Pancreas (tissue), 10 donors: ENCODE results near the gene POFUT1. TPM values are rescaled to one million over a fixed set of nuclear protein-coding genes. Genes with fewer than 3 reads are reported as not detected.

Experiments
- ATAC-seq, 4 donors: fragments of 200-7000 bp; cut with Tn5 transposase; one replicate each; pipeline versions ENCODE4 v1.8.0 to v1.9.1; 2020; ENCODE audit warnings: mild to moderate bottlenecking in 4 of 4, moderate library complexity in 4 of 4
- DNase-seq, 6 donors: peaks; one replicate each; pipeline ENCODE4 v3.0.0-alpha.2; 2020
- FAIRE-seq: peaks from 2 replicates; lab custom pipeline; 2012; peaks lifted over from hg19 to GRCh38; lab: Jason Lieb, UNC
- H3K27ac ChIP-seq, 4 donors: fragments of 200-600 bp; sonication (generic); 1 replicate in 3 of 4; 2 replicates in 1 of 4; pipeline versions ENCODE4 v1.5.0 to v1.8.0; 2020
- H3K27me3 ChIP-seq, 4 donors: fragments of 200-600 bp; one replicate each; pipeline ENCODE4 v1.8.0; 2021
- H3K36me3 ChIP-seq, 3 donors: fragments of 200-600 bp; sonication (generic) in 1 of 3; one replicate each; pipeline versions ENCODE4 v1.5.0 to v1.8.0; 2020 to 2021
- H3K4me1 ChIP-seq, 3 donors: fragments of 200-600 bp; one replicate each; pipeline ENCODE4 v1.8.0; 2021
- H3K4me3 ChIP-seq, 4 donors: fragments of 200-600 bp; sonication (generic) in 2 of 4; one replicate each; pipeline versions ENCODE4 v1.5.0 to v1.8.0; 2020 to 2021
- H3K9me3 ChIP-seq, 4 donors: fragments of 200-600 bp; one replicate each; pipeline ENCODE4 v1.8.0; 2021
- CTCF ChIP-seq, 4 donors: fragments of 200-600 bp; sonication (generic) in 3 of 4; IDR thresholded peaks; one replicate each; pipeline versions ENCODE4 v1.5.0 to v1.8.0; 2021; ENCODE audit warnings: antibody characterized with exemption in 4 of 4
- WGBS, 2 donors: extraction: QIAGEN DNeasy Blood & Tissue Kit; methylation state at CpG; one replicate each; pipeline ENCODE4 v1.1.7; 2013; 5-methylcytosine and 5-hydroxymethylcytosine counted together
- intact Hi-C, 3 donors: fragments of 100-400 bp; cut with DNase I; formaldehyde crosslinking; loops; one replicate each; pipeline versions ENCODE4 v1.11.1 to v1.14.2; 2022
- polyA plus RNA-seq, 2 donors: library from polyadenylated mRNA; stranded (reverse); fragments of 200-250 nt; gene quantifications; one replicate each; pipeline ENCODE4 v1.2.3, GENCODE V29; 2013
- total RNA-seq, 6 donors: library from RNA; stranded (reverse); fragmentation: NEBNext Ultra II Directional in 4 of 6; extraction: Animal tissue kit (Norgen Biotek cat#: 25700) in 4 of 6; gene quantifications; one replicate each; pipeline versions ENCODE4 v1.2.1 to v1.2.4, GENCODE V29; 2021 to 2023
- donor health status: healthy with polysubstance abuse.
- donor health status: DM: no; HTN: no; CAD: no; lungs with moderate emphysema.
- donor health status: DM: no; HTN: no; CAD: no.
- donor health status: control.
- donor health status: control.
- donor health status: Bipolar disorder and iron deficiency.
- donor health status: DM: yes; HTN: yes; CAD: no.
- donor health status: DM: no; HTN: no; CAD: no.
- donor health status: DM: no; HTN: no; CAD: no.
- donor health status: DM: yes; HTN: yes; CAD: no.

POFUT1 gene
- total and polyA plus RNA-seq, 8 donors = 7.3 to 20.7 (median 14.9) TPM

DNA sequence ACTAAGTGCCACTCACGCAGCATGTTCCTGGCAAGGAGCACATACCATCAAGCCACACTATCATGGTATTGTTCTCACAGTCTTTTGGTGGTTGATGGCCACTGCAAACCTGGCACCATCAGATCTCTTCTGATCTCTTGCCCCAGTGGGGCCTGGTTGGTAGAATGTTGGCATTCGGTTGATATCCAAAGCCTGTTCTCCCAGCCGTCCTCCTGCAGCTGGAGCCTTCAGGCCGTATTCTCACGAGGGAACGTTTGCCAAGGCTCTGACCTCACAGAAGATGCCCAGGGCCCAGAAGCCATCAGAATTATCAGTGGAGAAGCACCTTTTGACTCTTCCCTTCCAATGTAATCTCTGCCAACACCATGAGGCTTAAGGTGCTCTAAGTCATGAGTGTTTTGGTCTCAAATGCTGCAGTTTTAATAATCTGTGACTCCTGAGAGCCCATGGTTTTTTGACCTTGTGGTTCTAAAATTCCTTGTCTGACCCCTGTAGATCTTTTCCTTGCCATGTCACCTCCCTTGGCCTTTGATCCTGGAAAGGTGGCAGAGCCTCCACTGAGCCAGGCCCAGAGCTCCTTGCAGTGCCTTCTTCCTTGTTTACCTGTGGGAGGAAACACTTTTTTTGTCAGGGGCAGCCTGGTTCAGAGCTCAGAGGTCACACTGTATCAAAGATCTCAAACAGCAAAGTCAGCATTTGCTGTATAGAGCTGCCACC lies 27.8 kb downstream of the POFUT1 start:
- DNase-seq = peak in 2 of 6 donors; percentile 20 to 34
- FAIRE-seq = no peak
- H3K4me1 ChIP-seq = peaks cover 6 to 8% (median 6%) of the 10 kb centered on the region in 3 donors
- peaks cover 0 to 19% (median 0%) of the 10 kb centered on the region in 3 donors for H3K36me3 ChIP-seq
- no peaks in the 10 kb centered on the region for H3K9me3 ChIP-seq
- peak in 3 of 4 donors; percentile 47 to 62 (median 57) for ATAC-seq
- H3K27me3 ChIP-seq = no peaks in the 10 kb centered on the region
- intact Hi-C loops = no loop called here
- peak overlapping the region in 1 of 4 donors; percentile 15 for H3K27ac ChIP-seq
- no peak overlapping the region for H3K4me3 ChIP-seq
- 36% methylated on average over 6 of the region's 6 CpGs for WGBS, 2 donors
- TF ChIP-seq CTCF (IDR thresholded peaks at IDR 0.05) = no peak

- no peaks in the 10 kb centered on the region for H3K27me3 ChIP-seq
- H3K9me3 ChIP-seq = no peaks in the 10 kb centered on the region
- intact Hi-C loops = no loop called here
- WGBS, 2 donors = 83 to 91% methylated on average over 3 of the region's 3 CpGs
- ATAC-seq = no peak
- DNase-seq = no peak
- H3K27ac ChIP-seq = peak overlapping the region in 1 of 4 donors; percentile 15
- H3K36me3 ChIP-seq = peaks cover 0 to 17% (median 0%) of the 10 kb centered on the region in 3 donors
- peaks cover 7 to 11% (median 9%) of the 10 kb centered on the region in 3 donors for H3K4me1 ChIP-seq
- no peak for TF ChIP-seq CTCF (IDR thresholded peaks at IDR 0.05)
- no peak overlapping the region for H3K4me3 ChIP-seq
- FAIRE-seq = no peak
Measured at GRCh38 chr20:32236048-32236533, 28.4 kb downstream of the POFUT1 start.

DNA sequence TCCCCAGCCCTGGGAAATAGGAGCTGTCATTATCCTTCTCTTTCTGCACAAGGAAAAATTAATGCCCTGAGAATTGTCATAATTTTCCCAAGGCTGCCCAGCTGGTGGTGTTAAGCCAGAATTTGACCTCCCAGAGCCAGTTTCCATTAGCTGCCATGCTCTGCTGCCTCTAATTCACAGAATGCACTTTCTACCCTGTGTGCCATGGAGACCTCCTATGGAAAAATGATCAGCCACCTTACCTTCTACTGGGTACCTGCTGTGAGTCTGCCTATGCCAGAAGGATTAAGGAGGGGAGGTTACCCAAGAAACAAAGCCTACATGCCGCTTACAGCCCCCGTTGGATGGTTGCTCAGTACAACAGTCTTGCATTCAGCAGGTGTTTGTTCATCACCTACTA lies 29.1 kb downstream of the POFUT1 start:
- ATAC-seq = no peak
- intact Hi-C loops = no loop called here

DNA sequence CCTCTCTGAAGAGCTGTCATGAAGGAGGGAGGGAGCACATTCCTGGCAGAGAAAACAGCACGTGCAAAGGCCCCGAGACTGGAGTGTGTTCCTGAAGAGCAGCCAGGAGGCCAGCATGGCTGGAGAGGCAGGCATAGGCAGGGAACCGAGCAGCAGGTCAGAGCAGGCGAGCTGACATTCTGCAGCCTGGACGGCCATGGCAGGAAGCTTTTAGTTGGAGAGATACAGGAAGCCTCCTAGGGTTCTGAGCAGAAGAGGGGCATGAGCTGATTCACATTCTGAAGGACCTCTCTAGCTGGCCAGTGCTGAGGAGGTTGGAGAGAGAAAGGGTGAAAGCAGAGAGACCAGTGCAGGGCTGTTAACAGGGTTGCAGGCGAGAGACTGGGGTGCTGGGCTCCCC lies 29.7 kb downstream of the POFUT1 start:
- WGBS, 2 donors = 87 to 90% methylated on average over 6 of the region's 6 CpGs
- Histone ChIP-seq H3K9me3 (no peaks in the 10 kb centered on the region), H3K27me3 (no peaks in the 10 kb centered on the region), H3K4me1 (peaks cover 7 to 11% (median 9%) of the 10 kb centered on the region in 3 donors), H3K36me3 (peaks cover 0 to 14% (median 0%) of the 10 kb centered on the region in 3 donors), H3K4me3 (no peak overlapping the region), H3K27ac (no peak overlapping the region)
- ATAC-seq (no peak), FAIRE-seq (no peak), DNase-seq (no peak)
- TF ChIP-seq CTCF (IDR thresholded peaks at IDR 0.05) = no peak
- intact Hi-C loops = no loop called here

More for the DNA sequence above, 29.1 kb downstream of the POFUT1 start:
- Histone ChIP-seq H3K4me1 (peaks cover 7 to 11% (median 9%) of the 10 kb centered on the region in 3 donors), H3K9me3 (no peaks in the 10 kb centered on the region), H3K27me3 (no peaks in the 10 kb centered on the region), H3K4me3 (no peak overlapping the region), H3K27ac (peak overlapping the region in 1 of 4 donors; percentile 15), H3K36me3 (peaks cover 0 to 15% (median 0%) of the 10 kb centered on the region in 3 donors)
- 92 to 100% methylated on average over 2 of the region's 2 CpGs for WGBS, 2 donors
- no peak for DNase-seq
- TF ChIP-seq CTCF (IDR thresholded peaks at IDR 0.05) = no peak
- no peak for FAIRE-seq
